GM12891 (cell line): ENCODE measurements around the gene SKA3.

ENCODE experiments used
- PAX5 ChIP-seq: IDR thresholded peaks from 2 replicates; pipeline ENCODE4 v1.6.1; 2011; ENCODE audit warnings: low read length, moderate library complexity, mild to moderate bottlenecking; ENCODE audit not compliant: insufficient read depth, severe bottlenecking
- POLR2A ChIP-seq: IDR thresholded peaks from 2 replicates; pipeline ENCODE4 v1.6.1; 2011; ENCODE audit warnings: low read depth, low read length, control low read depth
- POLR2AphosphoS5 ChIP-seq: IDR thresholded peaks from 2 replicates; pipeline ENCODE4 v1.6.1; 2011; ENCODE audit warnings: low read depth, low read length, control low read depth
- SPI1 ChIP-seq: IDR thresholded peaks from 2 replicates; pipeline ENCODE4 v1.6.1; 2011; ENCODE audit warnings: low read depth, low read length, control low read depth
- TAF1 ChIP-seq: IDR thresholded peaks from 2 replicates; pipeline ENCODE4 v1.6.1; 2011; ENCODE audit warnings: low read depth, low read length, control low read depth

GRCh38 chr13:21115231-21115630, 61.1 kb downstream of the SKA3 start:
- TF ChIP-seq TAF1 (no peak), POLR2A (no peak), POLR2AphosphoS5 (no peak), SPI1 (no peak), PAX5 (no peak)
